ENCODE results near the gene FKBP5.

FKBP5 gene

DNA sequence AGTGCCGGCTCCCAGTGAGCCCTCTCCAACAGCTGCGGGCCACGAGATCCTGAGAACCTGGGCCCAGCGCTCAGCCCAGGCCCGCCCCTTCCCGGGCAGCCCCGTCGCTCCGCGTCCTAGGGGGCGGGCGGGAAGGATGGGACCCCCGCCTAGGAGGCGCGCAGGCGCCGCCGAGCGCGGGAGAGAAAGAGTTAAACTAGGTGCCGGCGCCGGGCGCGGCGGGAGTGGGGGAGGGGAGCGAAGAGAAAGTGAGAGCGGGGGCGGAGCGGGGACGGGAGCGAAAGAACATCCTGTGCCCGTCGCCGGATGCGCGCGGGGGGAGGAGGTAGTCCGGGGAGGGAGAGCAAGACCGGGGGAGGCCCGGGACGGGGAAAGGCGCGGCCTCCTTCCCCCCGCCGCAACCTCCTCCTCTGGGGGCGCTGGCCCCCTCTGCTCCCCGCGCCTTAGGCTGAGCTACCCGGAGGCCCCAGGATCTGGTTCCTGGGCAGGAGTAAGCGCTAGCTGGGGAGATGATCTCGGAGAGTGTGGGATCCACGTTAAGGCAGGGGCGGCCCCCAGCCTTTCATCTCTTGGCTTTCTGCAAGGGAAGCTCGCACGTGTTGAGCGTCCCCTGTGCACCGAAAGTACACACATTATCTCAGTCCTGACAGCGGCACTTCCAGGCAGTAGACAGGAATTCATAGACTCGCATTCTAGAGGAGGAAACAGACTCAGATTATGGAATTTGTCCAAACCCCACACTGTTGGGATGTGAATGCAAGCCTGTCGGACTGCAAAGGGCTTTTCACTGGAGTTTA lies 43.2 kb upstream of the FKBP5 start:
- Histone ChIP-seq H3K4me3 (ENCODE audit: low read length) (peak overlapping the region; percentile 96), H3K9me3 (replicated peaks; ENCODE audit: insufficient read depth, low read length) (no peaks in the 10 kb centered on the region), H3K9me2 (replicated peaks; ENCODE audit: insufficient read depth, low read length) (no peaks in the 10 kb centered on the region), H3K9ac (ENCODE audit: low read length) (peak overlapping the region; percentile 81), H3K27me3 (replicated peaks; ENCODE audit: insufficient read depth, low read length) (no peaks in the 10 kb centered on the region), H3F3A (ENCODE audit: insufficient read depth, low read length) (peaks cover 35% of the 10 kb centered on the region), H3K4me2 (ENCODE audit: low read depth, low read length) (peak overlapping the region; percentile 85), H3K4me1 (ENCODE audit: low read length) (peaks cover 31% of the 10 kb centered on the region), H3K27ac (ENCODE audit: low read length) (peak overlapping the region; percentile 79), H4K20me1 (ENCODE audit: insufficient read depth, low read length) (no peaks in the 10 kb centered on the region), H3K36me3 (replicated peaks; ENCODE audit: insufficient read depth, low read length) (no peaks in the 10 kb centered on the region), H2AFZ (ENCODE audit: low read length) (peak overlapping the region; percentile 94), H3K79me2 (ENCODE audit: low read length) (no peaks in the 10 kb centered on the region)
- no peak for TF ChIP-seq EZH2 (optimal IDR thresholded peaks at IDR 0.05; ENCODE audit: low read depth, low read length)
- TF ChIP-seq, protein P1, sequence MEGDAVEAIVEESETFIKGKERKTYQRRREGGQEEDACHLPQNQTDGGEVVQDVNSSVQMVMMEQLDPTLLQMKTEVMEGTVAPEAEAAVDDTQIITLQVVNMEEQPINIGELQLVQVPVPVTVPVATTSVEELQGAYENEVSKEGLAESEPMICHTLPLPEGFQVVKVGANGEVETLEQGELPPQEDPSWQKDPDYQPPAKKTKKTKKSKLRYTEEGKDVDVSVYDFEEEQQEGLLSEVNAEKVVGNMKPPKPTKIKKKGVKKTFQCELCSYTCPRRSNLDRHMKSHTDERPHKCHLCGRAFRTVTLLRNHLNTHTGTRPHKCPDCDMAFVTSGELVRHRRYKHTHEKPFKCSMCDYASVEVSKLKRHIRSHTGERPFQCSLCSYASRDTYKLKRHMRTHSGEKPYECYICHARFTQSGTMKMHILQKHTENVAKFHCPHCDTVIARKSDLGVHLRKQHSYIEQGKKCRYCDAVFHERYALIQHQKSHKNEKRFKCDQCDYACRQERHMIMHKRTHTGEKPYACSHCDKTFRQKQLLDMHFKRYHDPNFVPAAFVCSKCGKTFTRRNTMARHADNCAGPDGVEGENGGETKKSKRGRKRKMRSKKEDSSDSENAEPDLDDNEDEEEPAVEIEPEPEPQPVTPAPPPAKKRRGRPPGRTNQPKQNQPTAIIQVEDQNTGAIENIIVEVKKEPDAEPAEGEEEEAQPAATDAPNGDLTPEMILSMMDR (IDR thresholded peaks at IDR 0.05; ENCODE audit: low read length): peak; percentile 10; the same call in 1 of the 2 replicates
- peak; percentile 88 for DNase-seq

DNA sequence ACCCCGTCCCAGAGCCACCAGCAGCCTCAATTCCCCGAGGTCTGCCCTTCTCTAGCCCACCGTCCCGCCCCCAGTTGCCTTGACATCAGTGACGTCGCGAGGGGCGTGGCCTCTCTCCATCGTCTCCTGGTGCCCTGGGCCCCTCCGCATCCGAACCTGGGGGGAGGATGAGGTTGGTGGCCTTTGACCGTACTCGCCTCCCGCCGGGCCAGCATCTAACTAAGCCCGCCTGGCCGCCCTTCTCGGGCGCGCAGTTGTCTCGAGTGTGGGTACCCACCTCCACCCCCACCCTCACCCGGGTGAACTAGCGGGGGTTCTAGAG lies 42.7 kb upstream of the FKBP5 start:
- Histone ChIP-seq H3K79me2 (ENCODE audit: low read length) (no peaks in the 10 kb centered on the region), H3K9ac (ENCODE audit: low read length) (peak overlapping the region; percentile 81), H3K4me1 (ENCODE audit: low read length) (peaks cover 34% of the 10 kb centered on the region), H3K27ac (ENCODE audit: low read length) (peak overlapping the region; percentile 79), H3K27me3 (replicated peaks; ENCODE audit: insufficient read depth, low read length) (no peaks in the 10 kb centered on the region), H3K36me3 (replicated peaks; ENCODE audit: insufficient read depth, low read length) (no peaks in the 10 kb centered on the region), H4K20me1 (ENCODE audit: insufficient read depth, low read length) (no peaks in the 10 kb centered on the region), H3F3A (ENCODE audit: insufficient read depth, low read length) (peaks cover 35% of the 10 kb centered on the region), H2AFZ (ENCODE audit: low read length) (peak overlapping the region; percentile 94), H3K4me2 (ENCODE audit: low read depth, low read length) (peak overlapping the region; percentile 85), H3K4me3 (ENCODE audit: low read length) (peak overlapping the region; percentile 96), H3K9me3 (replicated peaks; ENCODE audit: insufficient read depth, low read length) (no peaks in the 10 kb centered on the region), H3K9me2 (replicated peaks; ENCODE audit: insufficient read depth, low read length) (no peaks in the 10 kb centered on the region)
- DNase-seq: peak; percentile 84
- TF ChIP-seq, protein P1 (IDR thresholded peaks at IDR 0.05; ENCODE audit: low read length): no peak
- TF ChIP-seq EZH2 (optimal IDR thresholded peaks at IDR 0.05; ENCODE audit: low read depth, low read length) (no peak), EZH2phosphoT487 (IDR thresholded peaks at IDR 0.05; ENCODE audit: low read length) (no peak)

DNA sequence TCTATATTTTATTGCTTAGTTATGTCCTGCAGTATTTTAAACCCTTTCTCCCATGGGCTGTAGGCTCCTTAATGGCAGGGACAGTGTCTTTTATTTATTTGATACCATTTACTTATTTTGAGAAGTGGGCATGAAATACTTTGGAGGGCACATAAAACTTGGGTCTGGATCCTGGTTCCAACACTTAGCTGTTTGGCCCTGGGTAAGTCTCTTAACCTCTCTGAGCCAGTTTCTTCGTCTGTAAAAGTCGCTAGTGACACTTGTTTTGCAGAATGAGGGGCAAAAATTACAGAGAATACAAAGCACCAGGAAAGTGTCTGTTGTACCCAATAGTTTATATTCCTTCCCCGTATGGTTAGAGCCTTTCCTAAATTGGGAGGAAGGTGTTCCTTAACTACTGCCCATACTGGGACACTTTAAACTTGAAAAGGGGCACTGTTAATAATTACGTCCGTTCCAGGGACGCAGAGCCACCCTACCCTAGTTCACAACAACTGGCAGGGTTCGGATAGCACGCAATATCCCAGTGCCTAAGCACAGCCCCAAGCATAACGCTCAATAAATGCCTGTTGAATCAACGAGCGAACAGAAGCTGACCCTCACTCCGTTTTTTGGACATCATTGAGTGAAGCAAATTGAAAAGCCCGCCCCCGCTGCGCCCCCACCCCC lies 42.2 kb upstream of the FKBP5 start:
- H3K27me3 ChIP-seq (replicated peaks; ENCODE audit: insufficient read depth, low read length): no peaks in the 10 kb centered on the region
- H3K9me3 ChIP-seq (replicated peaks; ENCODE audit: insufficient read depth, low read length): no peaks in the 10 kb centered on the region
- H3F3A ChIP-seq (ENCODE audit: insufficient read depth, low read length): peaks cover 35% of the 10 kb centered on the region
- no peak overlapping the region for H2AFZ ChIP-seq (ENCODE audit: low read length)
- H3K4me2 ChIP-seq (ENCODE audit: low read depth, low read length): peak overlapping the region; percentile 85
- no peak overlapping the region for H3K9ac ChIP-seq (ENCODE audit: low read length)
- H3K79me2 ChIP-seq (ENCODE audit: low read length): no peaks in the 10 kb centered on the region
- H3K36me3 ChIP-seq (replicated peaks; ENCODE audit: insufficient read depth, low read length): no peaks in the 10 kb centered on the region
- DNase-seq: no peak
- H3K27ac ChIP-seq (ENCODE audit: low read length): no peak overlapping the region
- peaks cover 34% of the 10 kb centered on the region for H3K4me1 ChIP-seq (ENCODE audit: low read length)
- H3K9me2 ChIP-seq (replicated peaks; ENCODE audit: insufficient read depth, low read length): no peaks in the 10 kb centered on the region
- H3K4me3 ChIP-seq (ENCODE audit: low read length): peak overlapping the region; percentile 96; the same call in 1 of the 2 replicates
- no peaks in the 10 kb centered on the region for H4K20me1 ChIP-seq (ENCODE audit: insufficient read depth, low read length)
- TF ChIP-seq EZH2 (optimal IDR thresholded peaks at IDR 0.05; ENCODE audit: low read depth, low read length) (no peak), EZH2phosphoT487 (IDR thresholded peaks at IDR 0.05; ENCODE audit: low read length) (no peak)
- TF ChIP-seq, protein P1 (IDR thresholded peaks at IDR 0.05; ENCODE audit: low read length): no peak

All from MM.1S (cell line).